Astrocyte of the spinal cord (primary cell): ENCODE results near the gene CLECL1.

ENCODE experiments used
- DNase-seq: peaks from one replicate; pipeline ENCODE4 v3.0.0; 2011; ENCODE audit warnings: low read depth, low spot score
- H3K4me3 ChIP-seq: 2 replicates; pipeline ENCODE4 v1.5.1; 2011; ENCODE audit warnings: low read depth, mild to moderate bottlenecking, low read length, moderate library complexity
- in situ Hi-C: cut with HindIII; loops from 2 replicates; pipeline ENCODE4 v1.10.0; 2017; ENCODE audit warnings: low sequenced_read_pairs
- TF ChIP-seq, protein P1 (sequence below): IDR thresholded peaks from 2 replicates; pipeline ENCODE4 v1.5.1; 2012; ENCODE audit warnings: low read depth, mild to moderate bottlenecking, low read length, inconsistent platforms

Gene CLECL1

DNA sequence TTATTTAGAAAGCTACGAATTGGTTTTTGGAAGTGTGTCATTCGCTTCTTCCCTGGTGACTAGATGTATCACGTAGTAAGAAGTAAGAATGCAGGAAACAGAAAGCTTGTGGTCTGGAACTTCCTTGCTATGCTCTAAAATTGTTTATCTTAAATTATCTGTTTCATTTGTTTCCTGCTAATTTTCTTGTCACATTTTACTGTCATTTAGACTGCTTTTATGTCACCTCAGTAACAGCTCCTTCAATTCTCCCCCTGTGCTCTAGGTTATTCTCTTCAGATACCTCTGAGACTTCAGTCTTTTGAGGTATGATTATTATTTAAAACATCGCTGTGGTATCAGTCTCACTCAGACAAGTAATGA, 28.5 kb upstream of the CLECL1 start:
- no peak overlapping the region for H3K4me3 ChIP-seq
- in situ Hi-C loops, result no loop called here
- TF ChIP-seq, protein P1, sequence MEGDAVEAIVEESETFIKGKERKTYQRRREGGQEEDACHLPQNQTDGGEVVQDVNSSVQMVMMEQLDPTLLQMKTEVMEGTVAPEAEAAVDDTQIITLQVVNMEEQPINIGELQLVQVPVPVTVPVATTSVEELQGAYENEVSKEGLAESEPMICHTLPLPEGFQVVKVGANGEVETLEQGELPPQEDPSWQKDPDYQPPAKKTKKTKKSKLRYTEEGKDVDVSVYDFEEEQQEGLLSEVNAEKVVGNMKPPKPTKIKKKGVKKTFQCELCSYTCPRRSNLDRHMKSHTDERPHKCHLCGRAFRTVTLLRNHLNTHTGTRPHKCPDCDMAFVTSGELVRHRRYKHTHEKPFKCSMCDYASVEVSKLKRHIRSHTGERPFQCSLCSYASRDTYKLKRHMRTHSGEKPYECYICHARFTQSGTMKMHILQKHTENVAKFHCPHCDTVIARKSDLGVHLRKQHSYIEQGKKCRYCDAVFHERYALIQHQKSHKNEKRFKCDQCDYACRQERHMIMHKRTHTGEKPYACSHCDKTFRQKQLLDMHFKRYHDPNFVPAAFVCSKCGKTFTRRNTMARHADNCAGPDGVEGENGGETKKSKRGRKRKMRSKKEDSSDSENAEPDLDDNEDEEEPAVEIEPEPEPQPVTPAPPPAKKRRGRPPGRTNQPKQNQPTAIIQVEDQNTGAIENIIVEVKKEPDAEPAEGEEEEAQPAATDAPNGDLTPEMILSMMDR, result no peak
- DNase-seq, result no peak

DNA sequence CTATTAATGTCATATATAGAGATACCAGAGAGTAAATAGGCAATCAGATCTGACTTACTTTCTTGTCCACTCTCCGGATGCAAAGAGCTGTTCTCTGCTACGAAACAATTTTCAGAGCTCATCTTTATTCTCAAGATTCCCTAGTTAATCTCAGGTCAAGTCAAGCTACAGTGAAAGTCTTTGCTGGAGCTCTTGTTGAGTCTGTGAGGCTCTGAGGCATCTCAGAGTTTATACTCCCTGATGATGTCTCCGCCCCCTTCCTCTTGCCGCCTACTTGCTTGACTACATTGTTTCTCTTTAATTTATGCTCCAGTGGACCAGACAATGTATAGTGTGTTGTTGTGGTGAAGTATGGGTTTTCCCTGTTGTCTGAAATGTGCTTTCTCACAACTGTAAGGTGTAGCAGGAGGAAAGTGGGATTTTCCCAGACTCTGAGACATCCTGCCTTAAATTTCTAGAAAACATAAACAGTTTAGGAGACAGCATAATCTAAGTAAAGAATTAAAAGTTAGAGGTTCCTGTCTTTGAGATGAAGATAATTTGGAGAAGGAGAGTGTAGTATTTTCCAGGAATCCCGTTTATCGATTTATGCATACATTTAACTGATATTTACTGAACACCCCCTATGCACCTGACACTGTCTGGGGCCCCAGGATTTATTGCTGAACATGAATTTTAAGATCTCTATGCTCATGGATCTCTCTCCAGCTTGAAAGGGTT, 28.0 kb upstream of the CLECL1 start, which contains the start of gene CD69:
Gene CD69, minus strand, starts transcription at position 203 of the 720 bp plus-strand sequence. Its CDS starts 81 bp downstream, at position 122.
- TF ChIP-seq, protein P1, result no peak
- in situ Hi-C loops, result no loop called here
- no peak for DNase-seq
- no peak within 1 kb of the TSS for H3K4me3 ChIP-seq

DNA sequence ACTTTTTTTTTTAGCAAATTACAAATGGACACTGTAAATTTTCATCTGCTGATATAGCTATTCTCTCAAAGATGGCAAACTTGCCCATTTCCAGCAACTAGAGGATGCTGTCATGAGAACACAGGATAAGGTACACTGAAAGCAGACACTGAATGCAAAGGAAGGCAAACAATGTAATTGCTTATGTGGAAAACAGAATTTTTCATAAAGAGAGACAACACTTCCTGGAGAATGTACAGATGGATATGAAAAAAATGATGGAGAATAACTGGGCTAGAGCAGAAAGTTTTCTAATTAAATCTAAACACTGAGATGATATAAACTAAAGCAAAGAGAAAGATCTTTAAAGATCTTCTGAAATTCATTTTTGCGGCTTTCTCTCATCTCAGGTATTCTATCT, 27.2 kb upstream of the CLECL1 start:
- in situ Hi-C loops, result no loop called here
- TF ChIP-seq, protein P1, result no peak
- H3K4me3 ChIP-seq, result no peak overlapping the region
- no peak for DNase-seq

DNA sequence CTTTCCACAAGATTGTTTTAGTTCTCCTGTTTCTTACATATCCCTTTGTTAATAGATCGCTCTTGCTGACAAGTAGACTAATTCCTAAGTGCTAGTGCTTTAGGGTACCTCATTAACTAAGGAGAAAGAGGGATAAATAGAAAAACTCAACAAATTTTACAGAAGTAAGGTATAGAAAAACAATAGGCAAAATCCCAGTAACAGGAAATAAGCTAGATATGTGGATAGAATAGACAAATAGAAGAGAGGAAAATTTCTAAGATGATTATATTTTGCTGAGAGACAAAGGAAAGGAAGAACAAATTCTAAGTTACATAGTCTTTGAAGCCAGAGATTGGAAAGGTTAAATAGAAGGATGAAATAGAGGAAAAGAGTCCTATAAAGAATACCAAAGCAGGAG, 26.8 kb upstream of the CLECL1 start:
- in situ Hi-C loops, result no loop called here
- no peak for DNase-seq

DNA sequence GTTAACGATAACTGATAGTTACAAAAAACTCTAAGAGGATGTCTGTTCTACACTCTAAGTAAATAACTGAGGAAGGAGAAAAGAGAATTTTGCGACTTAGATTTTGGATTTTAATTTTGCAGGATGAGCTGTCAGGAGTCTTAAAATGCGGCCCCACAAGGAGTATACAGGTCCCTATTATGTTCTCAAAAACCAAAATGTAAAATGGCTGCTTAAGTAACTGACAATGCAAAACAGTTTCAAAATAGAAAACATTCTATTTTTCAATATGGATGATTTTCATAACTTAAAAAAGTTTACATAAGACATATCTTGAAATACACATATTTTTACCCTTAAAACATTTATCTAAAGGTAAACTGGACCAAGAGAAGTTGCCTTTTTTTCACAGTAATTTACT, 25.2 kb upstream of the CLECL1 start:
- in situ Hi-C loops, result no loop called here
- no peak for DNase-seq
- TF ChIP-seq, protein P1, result no peak
- H3K4me3 ChIP-seq, result no peak overlapping the region

More for the DNA sequence above, 26.8 kb upstream of the CLECL1 start:
- H3K4me3 ChIP-seq, result no peak overlapping the region
- TF ChIP-seq, protein P1, result no peak

DNA sequence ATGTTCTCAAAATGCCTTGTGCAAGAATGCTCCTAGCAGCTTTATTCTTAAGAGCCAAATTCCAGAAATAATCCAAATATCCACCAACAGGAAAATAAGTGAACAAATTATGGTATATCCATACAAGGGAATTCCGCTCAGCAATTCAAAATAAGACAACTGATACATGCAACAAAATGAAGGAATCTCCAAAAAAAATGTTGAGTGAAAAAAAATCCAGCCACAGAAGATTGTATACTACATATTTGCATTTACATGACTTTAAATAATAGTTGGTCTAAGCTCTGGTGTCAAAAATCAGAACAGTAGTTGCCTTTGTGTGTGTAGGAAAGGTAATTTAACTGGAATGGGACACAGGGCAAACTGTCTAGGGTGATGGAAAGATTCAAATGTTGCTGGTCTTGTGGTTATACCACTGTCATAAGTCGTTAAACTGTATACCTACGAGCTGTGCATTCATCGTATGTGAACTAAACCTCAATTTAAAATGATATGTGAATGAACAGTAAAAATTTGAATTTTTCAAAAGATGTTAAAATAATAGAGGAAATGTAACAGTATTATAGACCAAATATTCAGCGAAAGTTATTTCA, 24.6 kb upstream of the CLECL1 start:
- no peak for DNase-seq
- in situ Hi-C loops, result no loop called here
- no peak overlapping the region for H3K4me3 ChIP-seq

More for the DNA sequence above, 24.6 kb upstream of the CLECL1 start:
- TF ChIP-seq, protein P1, result no peak
